IMR-90 (cell line): ENCODE data around the gene SLC29A1. TPM values are rescaled to one million over a fixed set of nuclear protein-coding genes. Genes with fewer than 3 reads are reported as not detected.
A peak's percentile ranks its signal among the peaks of the same experiment; 100 is the strongest.

Source experiments
- ATAC-seq: fragments of 200-7000 bp; cut with Tn5 transposase; 2 replicates; pipeline ENCODE4 v1.9.1; 2020; ENCODE audit warnings: low read depth, mild to moderate bottlenecking, moderate library complexity
- BruUV-seq: library from RNA; stranded (reverse); fragments of 400-500 nt; replicated peaks from 2 replicates; lab custom pipeline; 2021; lab: Mats Ljungman, UMichigan
- CTCF ChIA-PET: fragments of 300-600 bp; formaldehyde crosslinking; extraction: SDS; loops from one replicate; lab custom pipeline; 2021; ENCODE audit warnings: antibody characterized with exemption; lab: Yijun Ruan, JAX
- POLR2A ChIA-PET: fragments of 300-600 bp; sonication (Branson Sonifier 250); formaldehyde crosslinking; loops from one replicate; lab custom pipeline; 2022; ENCODE audit warnings: antibody characterized with exemption; ENCODE audit not compliant: unreplicated experiment; lab: Charles Lee
- DNase-seq: peaks from one replicate; pipeline ENCODE4 v3.0.0; 2013
- H2AFZ ChIP-seq: replicated peaks from 2 replicates; pipeline ENCODE3; 2013; ENCODE audit warnings: low read length, mild to moderate bottlenecking; ENCODE audit not compliant: poor library complexity
- H2AK5ac ChIP-seq: 2 replicates; pipeline ENCODE4 v1.6.1; 2013; ENCODE audit warnings: low read depth, low read length, inconsistent platforms
- H2AK9ac ChIP-seq: replicated peaks from 2 replicates; pipeline ENCODE3; 2013; ENCODE audit warnings: mild to moderate bottlenecking, low read depth, low read length, moderate library complexity; ENCODE audit not compliant: poor library complexity
- H2BK120ac ChIP-seq: 2 replicates; pipeline ENCODE4 v1.6.1; 2013; ENCODE audit warnings: low read depth, low read length, inconsistent platforms
- H2BK15ac ChIP-seq: 3 replicates; pipeline ENCODE4 v1.6.1; 2013; ENCODE audit warnings: low read depth, low read length, inconsistent platforms
- H2BK20ac ChIP-seq: 2 replicates; pipeline ENCODE4 v1.6.1; 2013; ENCODE audit warnings: low read depth, mild to moderate bottlenecking, inconsistent platforms, low read length, moderate library complexity
- H2BK5ac ChIP-seq: 2 replicates; pipeline ENCODE4 v1.6.1; 2013; ENCODE audit warnings: mild to moderate bottlenecking, low read depth, low read length, inconsistent platforms; ENCODE audit not compliant: poor library complexity, severe bottlenecking
- H3K14ac ChIP-seq: replicated peaks from 2 replicates; pipeline ENCODE4 v1.6.1; 2013; ENCODE audit warnings: low read depth, low read length, inconsistent platforms
- H3K18ac ChIP-seq: 2 replicates; pipeline ENCODE4 v1.6.1; 2013; ENCODE audit warnings: low read depth, low read length, control low read depth
- H3K23ac ChIP-seq: 2 replicates; pipeline ENCODE4 v1.6.1; 2013; ENCODE audit warnings: low read depth, low read length, inconsistent platforms
- H3K27ac ChIP-seq: 2 replicates; pipeline ENCODE4 v1.5.1; 2013; ENCODE audit warnings: mild to moderate bottlenecking, control low read depth, low read length; ENCODE audit not compliant: insufficient read depth
- H3K27me3 ChIP-seq: 2 replicates; pipeline ENCODE4 v1.6.1; 2013; ENCODE audit warnings: low read length; ENCODE audit not compliant: control insufficient read depth, insufficient read depth
- H3K36me3 ChIP-seq: 2 replicates; pipeline ENCODE4 v1.6.1; 2013; ENCODE audit warnings: low read length, mixed read lengths; ENCODE audit not compliant: control insufficient read depth, insufficient read depth
- H3K4ac ChIP-seq: 2 replicates; pipeline ENCODE4 v1.6.1; 2013; ENCODE audit warnings: low read depth, low read length, inconsistent platforms
- H3K4me1 ChIP-seq: 2 replicates; pipeline ENCODE4 v1.6.1; 2013; ENCODE audit warnings: low read length, mixed read lengths; ENCODE audit not compliant: control insufficient read depth, insufficient read depth
- H3K4me2 ChIP-seq: 2 replicates; pipeline ENCODE4 v1.6.1; 2013; ENCODE audit warnings: low read depth, mild to moderate bottlenecking, control low read depth, low read length, moderate library complexity
- H3K4me3 ChIP-seq: 2 replicates; pipeline ENCODE4 v1.5.1; 2013; ENCODE audit warnings: low read depth, mild to moderate bottlenecking, control low read depth, low read length, moderate library complexity; ENCODE audit not compliant: insufficient read depth
- H3K56ac ChIP-seq: 2 replicates; pipeline ENCODE4 v1.6.1; 2013; ENCODE audit warnings: low read length, inconsistent platforms; ENCODE audit not compliant: insufficient read depth; ENCODE audit errors: extremely low read depth
- H3K79me1 ChIP-seq, 2 experiments: 2 replicates each; pipeline ENCODE4 v1.6.1; 2013; ENCODE audit warnings: low read length in 2 of 2, inconsistent platforms in 1 of 2, low read depth in 1 of 2
- H3K9ac ChIP-seq: 2 replicates; pipeline ENCODE4 v1.6.1; 2013; ENCODE audit warnings: low read depth, low read length, control low read depth
- H3K9me1 ChIP-seq: 2 replicates; pipeline ENCODE4 v1.6.1; 2013; ENCODE audit warnings: low read length, inconsistent platforms; ENCODE audit not compliant: insufficient read depth
- H3K9me3 ChIP-seq: 2 replicates; pipeline ENCODE4 v1.6.1; 2013; ENCODE audit warnings: low read length; ENCODE audit not compliant: control insufficient read depth, insufficient read depth
- H4K20me1 ChIP-seq: 2 replicates; pipeline ENCODE4 v1.6.1; 2013; ENCODE audit warnings: low read length, inconsistent platforms; ENCODE audit not compliant: insufficient read depth
- H4K5ac ChIP-seq: 2 replicates; pipeline ENCODE4 v1.6.1; 2013; ENCODE audit warnings: mild to moderate bottlenecking, low read depth, low read length, control low read depth
- H4K8ac ChIP-seq, 2 experiments: 2 replicates each; pipeline ENCODE4 v1.6.1; 2013; ENCODE audit warnings: low read depth in 2 of 2, low read length in 2 of 2, control low read depth in 1 of 2, inconsistent platforms in 1 of 2
- H4K91ac ChIP-seq: 2 replicates; pipeline ENCODE4 v1.6.1; 2013; ENCODE audit warnings: low read depth, low read length, inconsistent platforms; ENCODE audit not compliant: insufficient read depth
- CEBPB ChIP-seq: IDR thresholded peaks from 2 replicates; pipeline ENCODE4 v1.6.1; 2012; ENCODE audit warnings: low read depth, low read length, improper control_type of control experiment
- MAZ ChIP-seq: IDR thresholded peaks from 2 replicates; pipeline ENCODE4 v1.6.1; 2012; ENCODE audit warnings: low read depth, mild to moderate bottlenecking, low read length, improper control_type of control experiment, moderate library complexity, borderline replicate concordance
- SMC3 ChIP-seq: fragments of 150-350 bp; IDR thresholded peaks from 2 replicates; pipeline ENCODE4 v1.6.1; 2016; ENCODE audit warnings: low read depth, mild to moderate bottlenecking, antibody characterized with exemption, low read length, moderate library complexity
- USF2 ChIP-seq: fragments of 150-350 bp; IDR thresholded peaks from 2 replicates; pipeline ENCODE4 v1.6.1; 2017; ENCODE audit warnings: mild to moderate bottlenecking, antibody characterized with exemption, low read length, low read depth
- WGBS, 2 experiments: methylation state at CpG; one replicate each; pipeline versions ENCODE4 v1.1.5 to v1.1.7; 2013; ENCODE audit warnings: missing lambda C conversion rate in 2 of 2; ENCODE audit not compliant: insufficient read length in 1 of 2; ENCODE audit errors: extremely low coverage in 2 of 2; 5-methylcytosine and 5-hydroxymethylcytosine counted together
- dilution Hi-C: fragments of 300-500 bp; cut with HindIII; formaldehyde crosslinking; loops from one replicate; pipeline ENCODE4 v1.14.3; 2018; ENCODE audit warnings: low sequenced_read_pairs; ENCODE audit not compliant: unreplicated experiment
- in situ Hi-C: fragments of 300-500 bp; cut with MboI; formaldehyde crosslinking; loops from 3 replicates; pipeline ENCODE4 v1.14.3; 2019; ENCODE audit warnings: low sequenced_read_pairs, inconsistent platforms, mixed read lengths
- intact Hi-C: fragments of 100-400 bp; cut with micrococcal nuclease; formaldehyde crosslinking; loops from 2 replicates; pipeline ENCODE4 v1.10.0; 2022
- polyA plus RNA-seq, 3 experiments: library from polyadenylated mRNA; depleted of rRNA; stranded (reverse); fragments of >200 nt; gene quantifications; 2 replicates each; pipeline ENCODE4 v1.2.3, GENCODE V29; 2012; ENCODE audit warnings: low replicate concordance in 1 of 3
- total RNA-seq: library from RNA; depleted of rRNA; stranded (reverse); fragments of >200 nt; gene quantifications from 2 replicates; pipeline ENCODE4 v1.2.3, GENCODE V29; 2012

The SLC29A1 gene
- total and polyA plus RNA-seq, 2 of the 4 experiments (the other 2 are of a cell fraction), result 4.1 to 22.1 TPM

GRCh38 chr6:44245391-44245911 lies 22.1 kb downstream of the SLC29A1 start:
- Histone ChIP-seq H2BK5ac (no peak overlapping the region), H3K4me3 (peak overlapping the region; percentile 85), H3K27ac (peak overlapping the region; percentile 19; the same call in 1 of the 2 replicates), H3K79me1 (peaks cover 5 to 40% of the 10 kb centered on the region in 2 experiments), H4K5ac (peak overlapping the region; percentile 65), H2BK15ac (no peak overlapping the region; the same call in 2 of the 3 replicates), H4K8ac (peak overlapping the region; percentile 60 to 87), H3K4me2 (peak overlapping the region; percentile 84), H3K36me3 (peaks cover 16% of the 10 kb centered on the region), H3K56ac (no peak overlapping the region), H3K4me1 (peaks cover 5% of the 10 kb centered on the region), H3K23ac (peak overlapping the region; percentile 71; the same call in 1 of the 2 replicates), H3K4ac (peak overlapping the region; percentile 83), H4K20me1 (peaks cover 36% of the 10 kb centered on the region), H2AK5ac (peak overlapping the region; percentile 71), H3K9me1 (peaks cover 16% of the 10 kb centered on the region), H3K18ac (no peak overlapping the region), H2BK20ac (0 out of 2 replicates have a peak overlapping the region, but pooled peaks have one; percentile 3), H2AK9ac (peak overlapping the region; percentile 100), H3K27me3 (no peaks in the 10 kb centered on the region), H3K9me3 (no peaks in the 10 kb centered on the region), H4K91ac (peak overlapping the region; percentile 72), H2AFZ (peak overlapping the region; percentile 100), H3K9ac (peak overlapping the region; percentile 41; the same call in 1 of the 2 replicates), H2BK120ac (peak overlapping the region; percentile 64; the same call in 1 of the 2 replicates), H3K14ac (peak overlapping the region; percentile 71)
- BruUV-seq, result no TSS peak
- dilution Hi-C loops, result no loop called here
- CTCF ChIA-PET, result interaction anchor here (0.8 to 1.2 kb wide), 2 partner anchors 11 to 73 kb away, joined by 4 to 6 read pairs; no protein-coding TSS in a partner anchor
- DNase-seq, result no peak
- POLR2A ChIA-PET, result interaction anchor here (3.0 kb wide), 1 partner anchor 11 kb away, joined by 27 read pairs; the partner anchor contains the start of gene SLC35B2
- WGBS, 2 experiments, result 80% methylated on average over 1 of the region's 12 CpGs; no CpG with 5 or more reads in 1 of the 2 experiments
- in situ Hi-C loops, result no loop called here
- ATAC-seq, result no peak
- intact Hi-C loops, result no loop called here
- no peak for TF ChIP-seq SMC3
- TF ChIP-seq USF2, result no peak
- no peak for TF ChIP-seq MAZ
- no peak for TF ChIP-seq CEBPB
